ENCODE results near the gene UBASH3B.

UBASH3B gene

GRCh38 chr11:122772945-122773344 lies 117.4 kb downstream of the UBASH3B start:
- Histone ChIP-seq H3K27ac (replicated peaks) (no peak overlapping the region), H3K4me3 (replicated peaks; ENCODE audit: insufficient read depth, low read length) (no peak overlapping the region), H3K27me3 (ENCODE audit: insufficient read depth, poor library complexity, severe bottlenecking) (no peaks in the 10 kb centered on the region)
- TF ChIP-seq CTCF (IDR thresholded peaks at IDR 0.05; ENCODE audit: insufficient read depth, low read length) (no peak), GABPA (IDR thresholded peaks at IDR 0.05; ENCODE audit: low read depth) (no peak), POLR2AphosphoS5 (IDR thresholded peaks at IDR 0.05; ENCODE audit: low read depth) (no peak), SPI1 (IDR thresholded peaks at IDR 0.05; ENCODE audit: borderline replicate concordance, low read depth) (no peak), REST (IDR thresholded peaks at IDR 0.05; ENCODE audit: insufficient replicate concordance, low read depth) (no peak)
- no peak for DNase-seq (ENCODE audit: low read depth in 1 of 2, low spot score in 1 of 2)

- TF ChIP-seq GABPA (IDR thresholded peaks at IDR 0.05; ENCODE audit: low read depth): no peak
- TF ChIP-seq SPI1 (IDR thresholded peaks at IDR 0.05; ENCODE audit: borderline replicate concordance, low read depth): no peak
- TF ChIP-seq POLR2AphosphoS5 (IDR thresholded peaks at IDR 0.05; ENCODE audit: low read depth): no peak
- TF ChIP-seq CTCF (IDR thresholded peaks at IDR 0.05; ENCODE audit: insufficient read depth, low read length): no peak
- TF ChIP-seq REST (IDR thresholded peaks at IDR 0.05; ENCODE audit: insufficient replicate concordance, low read depth): no peak
- no peaks in the 10 kb centered on the region for H3K27me3 ChIP-seq (ENCODE audit: insufficient read depth, poor library complexity, severe bottlenecking)
- H3K4me3 ChIP-seq (replicated peaks; ENCODE audit: insufficient read depth, low read length): no peak overlapping the region
- no peak overlapping the region for H3K27ac ChIP-seq (replicated peaks)
- no peak for DNase-seq (ENCODE audit: low read depth in 1 of 2, low spot score in 1 of 2)
These were observed 118.3 kb downstream of the UBASH3B start for GRCh38 chr11:122773781-122774266.

GRCh38 chr11:122775675-122776271 lies 120.3 kb downstream of the UBASH3B start:
- no peak for DNase-seq (ENCODE audit: low read depth in 1 of 2, low spot score in 1 of 2)
- H3K4me3 ChIP-seq (replicated peaks; ENCODE audit: insufficient read depth, low read length): no peak overlapping the region
- no peak overlapping the region for H3K27ac ChIP-seq (replicated peaks)
- TF ChIP-seq GABPA (IDR thresholded peaks at IDR 0.05; ENCODE audit: low read depth): no peak
- H3K27me3 ChIP-seq (ENCODE audit: insufficient read depth, poor library complexity, severe bottlenecking): no peaks in the 10 kb centered on the region

GRCh38 chr11:122776546-122776945 lies 121.0 kb downstream of the UBASH3B start:
- no peak overlapping the region for H3K4me3 ChIP-seq (replicated peaks; ENCODE audit: insufficient read depth, low read length)
- H3K27me3 ChIP-seq (ENCODE audit: insufficient read depth, poor library complexity, severe bottlenecking): no peaks in the 10 kb centered on the region
- H3K27ac ChIP-seq (replicated peaks): no peak overlapping the region
- no peak for DNase-seq (ENCODE audit: low read depth in 1 of 2, low spot score in 1 of 2)
- TF ChIP-seq SPI1 (IDR thresholded peaks at IDR 0.05; ENCODE audit: borderline replicate concordance, low read depth) (no peak), REST (IDR thresholded peaks at IDR 0.05; ENCODE audit: insufficient replicate concordance, low read depth) (no peak), CTCF (IDR thresholded peaks at IDR 0.05; ENCODE audit: insufficient read depth, low read length) (no peak), GABPA (IDR thresholded peaks at IDR 0.05; ENCODE audit: low read depth) (no peak), POLR2AphosphoS5 (IDR thresholded peaks at IDR 0.05; ENCODE audit: low read depth) (no peak)

Measured in HL-60 (cell line).